Neutrophil (primary cell): ENCODE data around the gene RESP18.

Experiments used
- H3K27ac ChIP-seq: fragments of 200-600 bp; sonication (generic); 2 replicates; pipeline ENCODE4 v1.5.1; 2016; ENCODE audit warnings: mild to moderate bottlenecking, moderate library complexity
- H3K27me3 ChIP-seq: fragments of 200-600 bp; sonication (generic); 2 replicates; pipeline ENCODE4 v1.6.0; 2016; ENCODE audit warnings: mild to moderate bottlenecking
- H3K36me3 ChIP-seq: fragments of 200-600 bp; sonication (generic); 2 replicates; pipeline ENCODE4 v1.5.1; 2017
- H3K4me1 ChIP-seq, 2 experiments: fragments of 200-600 bp in 1 of 2; sonication (generic) in 1 of 2; 1 replicate in 1 of 2; 2 replicates in 1 of 2; pipeline versions ENCODE4 v1.5.1 to v1.6.1; 2013 to 2016; ENCODE audit warnings: low read depth in 1 of 2, low read length in 1 of 2, mild to moderate bottlenecking in 1 of 2, moderate library complexity in 1 of 2; ENCODE audit not compliant: control insufficient read depth in 1 of 2, insufficient read depth in 1 of 2
- H3K4me3 ChIP-seq, 2 experiments: fragments of 200-600 bp in 1 of 2; sonication (generic) in 1 of 2; 1 replicate in 1 of 2; 2 replicates in 1 of 2; pipeline ENCODE4 v1.5.1; 2013 to 2016; ENCODE audit warnings: low read depth in 1 of 2, low read length in 1 of 2, mild to moderate bottlenecking in 1 of 2, moderate library complexity in 1 of 2
- H3K9me3 ChIP-seq: fragments of 200-600 bp; sonication (generic); 2 replicates; pipeline ENCODE4 v1.5.1; 2016
- TF ChIP-seq, protein P1 (sequence below): fragments of 200-600 bp; sonication (generic); IDR thresholded peaks from 2 replicates; pipeline ENCODE4 v1.5.1; 2016; ENCODE audit warnings: antibody characterized with exemption

Gene RESP18

DNA sequence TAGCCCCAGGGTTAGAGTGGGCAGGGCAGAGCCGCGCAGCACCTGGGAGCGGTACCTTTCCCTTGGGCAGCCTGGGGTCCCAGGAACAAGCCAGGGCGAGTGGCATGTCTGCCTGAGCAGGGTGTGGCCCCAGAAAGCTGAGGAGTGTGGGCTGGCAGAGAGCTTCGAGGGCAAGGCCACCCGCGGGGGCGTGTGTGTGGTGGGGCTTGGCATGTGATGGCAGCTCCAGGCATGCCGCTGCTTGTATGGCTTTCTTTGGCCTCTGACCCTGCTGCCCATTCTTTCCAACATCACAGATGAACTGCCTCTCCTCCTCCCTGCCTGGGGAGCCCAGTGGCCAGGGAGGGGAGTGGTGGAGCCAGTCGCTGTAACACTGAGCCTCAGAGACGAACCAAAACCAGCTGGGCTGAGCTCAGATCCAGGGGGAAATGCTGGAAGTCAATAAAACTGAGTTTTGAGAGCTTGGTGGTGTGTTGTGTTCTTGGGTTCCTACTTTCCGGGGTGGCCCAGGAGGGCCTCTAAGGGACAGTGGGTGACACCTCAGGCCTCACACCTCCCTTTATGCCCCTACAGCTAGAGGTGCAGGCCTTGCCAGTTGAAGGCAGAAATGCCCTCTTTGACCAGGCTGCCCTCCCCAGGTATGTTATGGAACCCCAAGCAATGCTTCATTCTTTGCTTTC, 46.0 kb downstream of the RESP18 start:
- Histone ChIP-seq H3K27me3 (peaks cover 18% of the 10 kb centered on the region), H3K36me3 (peaks cover 54% of the 10 kb centered on the region), H3K9me3 (no peaks in the 10 kb centered on the region), H3K27ac (no peak overlapping the region), H3K4me3 (no peak overlapping the region), H3K4me1 (no peaks in the 10 kb centered on the region)
- TF ChIP-seq, protein P1, sequence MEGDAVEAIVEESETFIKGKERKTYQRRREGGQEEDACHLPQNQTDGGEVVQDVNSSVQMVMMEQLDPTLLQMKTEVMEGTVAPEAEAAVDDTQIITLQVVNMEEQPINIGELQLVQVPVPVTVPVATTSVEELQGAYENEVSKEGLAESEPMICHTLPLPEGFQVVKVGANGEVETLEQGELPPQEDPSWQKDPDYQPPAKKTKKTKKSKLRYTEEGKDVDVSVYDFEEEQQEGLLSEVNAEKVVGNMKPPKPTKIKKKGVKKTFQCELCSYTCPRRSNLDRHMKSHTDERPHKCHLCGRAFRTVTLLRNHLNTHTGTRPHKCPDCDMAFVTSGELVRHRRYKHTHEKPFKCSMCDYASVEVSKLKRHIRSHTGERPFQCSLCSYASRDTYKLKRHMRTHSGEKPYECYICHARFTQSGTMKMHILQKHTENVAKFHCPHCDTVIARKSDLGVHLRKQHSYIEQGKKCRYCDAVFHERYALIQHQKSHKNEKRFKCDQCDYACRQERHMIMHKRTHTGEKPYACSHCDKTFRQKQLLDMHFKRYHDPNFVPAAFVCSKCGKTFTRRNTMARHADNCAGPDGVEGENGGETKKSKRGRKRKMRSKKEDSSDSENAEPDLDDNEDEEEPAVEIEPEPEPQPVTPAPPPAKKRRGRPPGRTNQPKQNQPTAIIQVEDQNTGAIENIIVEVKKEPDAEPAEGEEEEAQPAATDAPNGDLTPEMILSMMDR, result no peak

DNA sequence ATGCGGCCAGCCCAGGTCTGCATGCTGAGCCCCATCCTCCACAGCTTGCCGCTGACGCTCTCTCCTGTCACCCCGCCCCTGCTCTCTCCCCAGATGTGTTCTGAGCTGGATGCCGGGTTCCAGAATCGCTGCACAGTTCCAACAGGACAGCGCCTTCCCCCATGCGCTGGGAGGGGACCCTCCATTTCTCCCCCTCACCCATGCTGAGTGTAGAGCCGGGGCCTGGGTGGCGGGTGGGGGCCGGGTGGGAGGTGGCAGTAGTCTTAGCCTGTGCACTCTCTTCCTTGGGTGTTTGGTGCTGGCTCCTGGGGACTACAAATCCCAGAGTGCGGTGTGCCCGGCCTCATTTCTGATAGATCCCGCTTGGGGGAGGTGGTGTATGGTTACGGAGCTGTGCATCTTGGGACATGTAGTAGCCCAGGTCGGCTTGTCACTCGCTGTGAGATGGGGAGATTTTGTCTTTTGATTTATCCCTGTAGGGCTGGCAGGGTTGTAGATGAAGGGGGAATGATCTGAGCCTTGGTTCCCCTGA, 46.6 kb downstream of the RESP18 start:
- peaks cover 60% of the 10 kb centered on the region for H3K36me3 ChIP-seq
- H3K9me3 ChIP-seq, result no peaks in the 10 kb centered on the region
- TF ChIP-seq, protein P1, result no peak
- peaks cover 0 to 1% of the 10 kb centered on the region in 2 experiments for H3K4me1 ChIP-seq
- H3K27me3 ChIP-seq, result peaks cover 12% of the 10 kb centered on the region
- no peak overlapping the region for H3K4me3 ChIP-seq
- H3K27ac ChIP-seq, result no peak overlapping the region

DNA sequence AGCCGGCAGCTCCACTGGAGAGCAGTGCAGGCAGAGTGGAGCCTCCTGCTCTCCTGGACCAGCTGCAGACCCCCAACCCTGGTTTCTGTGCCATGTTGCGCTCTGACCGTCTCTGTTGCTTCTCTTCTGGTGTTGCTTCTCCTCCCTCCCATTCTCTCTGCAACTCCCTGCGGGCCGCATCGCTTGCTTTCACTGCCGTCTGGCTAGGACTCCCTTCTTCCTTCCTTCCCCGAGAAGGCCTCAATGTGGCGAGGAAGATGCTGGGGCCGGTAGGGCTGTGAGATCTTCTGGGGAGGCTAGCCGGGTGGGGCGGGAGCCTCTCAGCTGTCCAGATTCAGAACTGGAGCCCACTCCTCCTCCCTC, 47.2 kb downstream of the RESP18 start:
- no peak overlapping the region for H3K27ac ChIP-seq
- no peaks in the 10 kb centered on the region for H3K9me3 ChIP-seq
- TF ChIP-seq, protein P1, result no peak
- H3K4me1 ChIP-seq, result peaks cover 4 to 7% of the 10 kb centered on the region in 2 experiments
- no peak overlapping the region for H3K4me3 ChIP-seq
- peaks cover 8% of the 10 kb centered on the region for H3K27me3 ChIP-seq
- peaks cover 61% of the 10 kb centered on the region for H3K36me3 ChIP-seq

DNA sequence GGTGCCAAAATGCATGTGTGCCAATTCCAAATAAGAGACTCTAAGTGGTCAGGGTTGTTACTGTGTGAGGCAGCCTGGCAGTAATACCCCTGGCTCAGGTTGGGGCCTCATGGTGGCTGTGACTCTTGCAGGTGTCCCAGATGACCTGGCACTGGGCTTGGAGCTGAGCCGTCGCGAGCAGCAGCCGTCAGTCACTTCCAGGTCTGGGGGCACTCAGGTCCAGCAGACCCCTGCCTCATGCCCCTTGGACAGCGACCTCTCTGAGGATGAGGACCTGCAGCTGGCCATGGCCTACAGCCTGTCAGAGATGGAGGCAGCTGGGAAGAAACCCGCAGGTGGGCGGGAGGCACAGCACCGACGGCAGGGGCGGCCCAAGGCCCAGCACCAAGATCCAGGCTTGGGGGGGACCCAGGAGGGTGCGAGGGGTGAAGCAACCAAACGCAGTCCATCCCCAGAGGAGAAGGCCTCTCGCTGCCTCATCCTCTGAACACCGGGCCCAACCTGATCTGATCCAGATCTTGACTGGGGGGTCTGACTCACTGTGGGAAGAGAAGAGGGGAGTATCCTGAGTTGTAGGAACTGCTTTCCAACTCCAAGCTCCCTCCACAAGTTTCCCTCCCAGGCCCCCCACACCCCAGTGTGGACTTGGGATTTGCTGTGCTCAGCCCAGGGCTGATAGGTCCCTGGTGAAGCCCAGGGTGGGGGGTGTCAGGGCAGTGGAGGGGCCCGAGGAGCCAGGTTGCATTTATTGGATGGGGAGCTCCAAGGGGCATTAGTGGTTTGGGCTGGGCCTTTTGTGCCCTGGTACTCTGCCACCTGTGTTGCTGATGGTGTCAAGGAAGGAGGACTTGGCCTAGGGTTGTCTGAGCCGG, 47.8 kb downstream of the RESP18 start:
- H3K27ac ChIP-seq, result no peak overlapping the region
- H3K4me1 ChIP-seq, result peaks cover 10 to 13% of the 10 kb centered on the region in 2 experiments
- no peak overlapping the region for H3K4me3 ChIP-seq
- TF ChIP-seq, protein P1, result no peak
- H3K9me3 ChIP-seq, result no peaks in the 10 kb centered on the region
- peaks cover 61% of the 10 kb centered on the region for H3K36me3 ChIP-seq
- H3K27me3 ChIP-seq, result peaks cover 2% of the 10 kb centered on the region

DNA sequence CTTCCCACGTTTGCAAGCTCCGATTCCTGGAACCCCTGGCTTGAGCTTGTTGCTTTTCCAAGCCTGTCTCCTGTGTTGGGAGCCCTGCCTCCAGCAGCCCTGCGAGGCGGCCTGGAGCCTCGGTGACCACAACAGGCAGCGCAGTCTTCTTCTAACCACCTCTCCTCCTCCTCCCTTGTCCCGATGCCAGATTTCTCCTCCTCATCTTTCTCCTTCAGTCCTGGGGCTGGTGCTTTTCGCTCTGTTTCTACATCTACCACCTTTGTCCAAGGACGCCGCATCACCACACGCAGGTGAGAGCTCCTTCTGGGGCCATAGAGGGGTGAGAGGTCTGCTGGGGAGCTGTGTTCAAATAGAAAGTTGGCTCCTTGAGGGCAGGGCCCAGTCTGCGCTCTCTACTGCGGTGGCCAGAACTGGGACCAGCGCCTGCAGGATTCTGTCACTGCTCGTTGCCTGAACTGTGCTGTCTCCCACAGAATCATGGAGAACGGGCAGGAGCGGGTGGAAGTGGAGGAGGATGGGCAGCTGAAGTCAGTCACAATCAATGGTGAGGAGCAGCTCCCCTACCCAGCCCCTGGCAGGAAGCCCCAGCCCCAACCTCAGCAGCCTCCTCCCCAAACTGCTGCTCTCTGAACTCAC, 49.5 kb downstream of the RESP18 start:
- H3K27me3 ChIP-seq, result no peaks in the 10 kb centered on the region
- H3K4me3 ChIP-seq, result no peak overlapping the region
- no peak overlapping the region for H3K27ac ChIP-seq
- peaks cover 61% of the 10 kb centered on the region for H3K36me3 ChIP-seq
- H3K9me3 ChIP-seq, result no peaks in the 10 kb centered on the region
- TF ChIP-seq, protein P1, result no peak
- H3K4me1 ChIP-seq, result peaks cover 22 to 28% of the 10 kb centered on the region in 2 experiments
